Heart left ventricle (tissue), 16 donors: Measurements from ENCODE around the gene ACOT6. TPM values are rescaled to one million over a fixed set of nuclear protein-coding genes. Genes with fewer than 3 reads are reported as not detected.
A peak's percentile ranks its signal among the peaks of the same experiment; 100 is the strongest.

Experiments
- ATAC-seq, 4 donors: fragments of 200-7000 bp; cut with Tn5 transposase; one replicate each; pipeline ENCODE4 v1.9.1; 2020 to 2022; ENCODE audit warnings: moderate library complexity in 4 of 4, mild to moderate bottlenecking in 3 of 4, moderate number of reproducible peaks in 1 of 4
- DNase-seq, 5 donors: peaks; one replicate each; pipeline ENCODE4 v3.0.0-alpha.2; 2020
- H3K27ac ChIP-seq, 12 donors: fragments of 200-600 bp; sonication (generic) in 4 of 12; one replicate each; pipeline versions ENCODE4 v1.5.0 to v1.8.0; 2016 to 2022; ENCODE audit warnings: mild to moderate bottlenecking in 2 of 12
- H3K27me3 ChIP-seq, 9 donors: fragments of 200-600 bp; sonication (generic) in 2 of 9; one replicate each; pipeline versions ENCODE4 v1.5.1 to v1.8.0; 2016 to 2022; ENCODE audit warnings: mild to moderate bottlenecking in 3 of 9
- H3K36me3 ChIP-seq, 9 donors: fragments of 200-600 bp; sonication (generic) in 2 of 9; one replicate each; pipeline versions ENCODE4 v1.5.0 to v1.8.0; 2018 to 2022; ENCODE audit warnings: mild to moderate bottlenecking in 2 of 9
- H3K4me1 ChIP-seq, 12 donors: fragments of 200-600 bp; sonication (generic) in 4 of 12; one replicate each; pipeline versions ENCODE4 v1.5.0 to v1.8.0; 2016 to 2022; ENCODE audit warnings: mild to moderate bottlenecking in 3 of 12
- H3K4me3 ChIP-seq, 12 donors: fragments of 200-600 bp; sonication (generic) in 4 of 12; one replicate each; pipeline versions ENCODE4 v1.5.0 to v1.8.0; 2017 to 2022; ENCODE audit warnings: mild to moderate bottlenecking in 9 of 12, moderate library complexity in 4 of 12
- H3K9me3 ChIP-seq, 12 donors: fragments of 200-600 bp; sonication (generic) in 4 of 12; one replicate each; pipeline versions ENCODE4 v1.5.0 to v1.8.0; 2016 to 2022; ENCODE audit warnings: mild to moderate bottlenecking in 1 of 12
- POLR2A ChIP-seq, 2 donors: fragments of 450-650 bp; IDR thresholded peaks; one replicate each; pipeline ENCODE4 v1.6.1; 2017; ENCODE audit warnings: antibody characterized with exemption in 2 of 2, mild to moderate bottlenecking in 2 of 2, moderate library complexity in 2 of 2
- WGBS, 4 donors: extraction: QIAGEN DNeasy Blood & Tissue Kit in 2 of 4; methylation state at CpG; one replicate each; pipeline versions ENCODE4 v1.1.5 to v1.1.7; 2013 to 2018; 5-methylcytosine and 5-hydroxymethylcytosine counted together
- intact Hi-C, 10 donors: fragments of 100-400 bp; cut with DNase I; formaldehyde crosslinking; loops; one replicate each; pipeline versions ENCODE4 v1.11.1 to v1.14.2; 2022
- polyA plus RNA-seq, 2 donors: library from polyadenylated mRNA; stranded (reverse); fragments of 200-250 nt; gene quantifications; one replicate each; pipeline ENCODE4 v1.2.3, GENCODE V29; 2013
- total RNA-seq, 9 donors: library from RNA; depleted of rRNA in 2 of 9; stranded (reverse); fragments of >200 nt in 2 of 9; fragmentation: NEBNext Ultra II Directional in 3 of 9; extraction: Animal tissue kit (Norgen Biotek cat#: 25700) in 3 of 9; gene quantifications; one replicate each; pipeline versions ENCODE4 v1.1.0 to v1.2.4, GENCODE V29; 2016 to 2023
- TF ChIP-seq, protein P1 (sequence below), 12 donors: fragments of 200-600 bp; sonication (generic) in 4 of 12; IDR thresholded peaks; one replicate each; pipeline versions ENCODE4 v1.5.0 to v1.8.0; 2018 to 2022; ENCODE audit warnings: antibody characterized with exemption in 12 of 12, mild to moderate bottlenecking in 5 of 12
- donor health status: ischemic (EF 13 %, LVEDD 7.1; RV severe dilation, severe dysfunction).
- donor health status: healthy with polysubstance abuse.
- donor health status: DM: no; HTN: yes; CAD: no.
- donor health status: DM: no; HTN: no; CAD: no.
- donor health status: ischemic (EF 25% LVEDD 6.9; RV normal size, moderate dysfunction).
- donor health status: ischemic (EF 25% LVEDD 5.7; RV mildly dilated, moderate dysfunction).
- donor health status: healthy.
- donor health status: DM: yes; HTN: yes; CAD: no.
- donor health status: ischemic (EF 35%, LVEDD 5.7; RV mildly dilated, moderate dysfunction).
- donor health status: nonischemic (EF 11% LVEDD 7.7; RV severe dilation, severe dysfunction).
- donor health status: DM: yes; HTN: yes; CAD: no.
- donor health status: PGD.
- donor health status: ischemic (EF 29% LVEDD 5.4; RV normal size, mild dysfunction).
- donor health status: nonischemic (EF 23%, LVEDD 6.1; RV moderate dilation, normal function).

The ACOT6 gene
- total and polyA plus RNA-seq, 11 donors: 0.36 TPM; not detected in 10

- Histone ChIP-seq H3K27ac (no peak overlapping the region), H3K36me3 (no peaks in the 10 kb centered on the region), H3K27me3 (peaks cover 0 to 5% (median 0%) of the 10 kb centered on the region in 9 donors), H3K9me3 (peaks cover 0 to 8% (median 0%) of the 10 kb centered on the region in 12 donors), H3K4me3 (no peak overlapping the region), H3K4me1 (peaks cover 0 to 8% (median 0%) of the 10 kb centered on the region in 12 donors)
- TF ChIP-seq POLR2A (IDR thresholded peaks at IDR 0.05): no peak
- TF ChIP-seq, protein P1, sequence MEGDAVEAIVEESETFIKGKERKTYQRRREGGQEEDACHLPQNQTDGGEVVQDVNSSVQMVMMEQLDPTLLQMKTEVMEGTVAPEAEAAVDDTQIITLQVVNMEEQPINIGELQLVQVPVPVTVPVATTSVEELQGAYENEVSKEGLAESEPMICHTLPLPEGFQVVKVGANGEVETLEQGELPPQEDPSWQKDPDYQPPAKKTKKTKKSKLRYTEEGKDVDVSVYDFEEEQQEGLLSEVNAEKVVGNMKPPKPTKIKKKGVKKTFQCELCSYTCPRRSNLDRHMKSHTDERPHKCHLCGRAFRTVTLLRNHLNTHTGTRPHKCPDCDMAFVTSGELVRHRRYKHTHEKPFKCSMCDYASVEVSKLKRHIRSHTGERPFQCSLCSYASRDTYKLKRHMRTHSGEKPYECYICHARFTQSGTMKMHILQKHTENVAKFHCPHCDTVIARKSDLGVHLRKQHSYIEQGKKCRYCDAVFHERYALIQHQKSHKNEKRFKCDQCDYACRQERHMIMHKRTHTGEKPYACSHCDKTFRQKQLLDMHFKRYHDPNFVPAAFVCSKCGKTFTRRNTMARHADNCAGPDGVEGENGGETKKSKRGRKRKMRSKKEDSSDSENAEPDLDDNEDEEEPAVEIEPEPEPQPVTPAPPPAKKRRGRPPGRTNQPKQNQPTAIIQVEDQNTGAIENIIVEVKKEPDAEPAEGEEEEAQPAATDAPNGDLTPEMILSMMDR (IDR thresholded peaks at IDR 0.05): no peak
- ATAC-seq: no peak
- intact Hi-C loops: no loop called here
- no peak for DNase-seq
- WGBS, 4 donors: 15 to 45% (median 27%) methylated on average over 2 of the region's 2 CpGs
These were observed 1.6 kb upstream of the ACOT6 start for GRCh38 chr14:73610687-73611086.

DNA sequence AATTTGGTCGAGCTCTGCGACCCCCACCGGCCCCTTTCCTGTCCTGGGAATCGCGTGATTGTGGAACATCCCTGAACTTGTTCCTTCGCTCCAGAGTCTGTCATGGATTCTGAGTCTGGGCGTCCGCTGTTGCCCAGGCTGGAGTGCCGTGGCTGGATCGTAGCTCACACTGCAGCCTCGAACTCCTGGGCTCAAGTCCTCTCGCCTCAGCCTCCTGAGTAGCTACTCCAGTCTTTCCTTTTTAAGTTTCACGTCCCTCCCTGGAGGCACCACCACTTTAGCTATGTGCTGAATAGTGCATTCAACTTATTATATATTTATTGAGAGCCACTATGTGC lies 698 bp downstream of the ACOT6 start:
- intact Hi-C loops: no loop called here
- WGBS, 4 donors: 6 to 7% (median 7%) methylated on average over 11 to 13 of the region's 13 CpGs
- no peak for TF ChIP-seq POLR2A (IDR thresholded peaks at IDR 0.05)
- TF ChIP-seq, protein P1 (IDR thresholded peaks at IDR 0.05): no peak
- H3K9me3 ChIP-seq: peaks cover 0 to 8% (median 0%) of the 10 kb centered on the region in 12 donors
- ATAC-seq (peak in 1 of 4 donors; percentile 44), DNase-seq (no peak)
- peaks cover 0 to 8% (median 0%) of the 10 kb centered on the region in 12 donors for H3K4me1 ChIP-seq
- no peaks in the 10 kb centered on the region for H3K36me3 ChIP-seq
- peak overlapping the region; percentile 63 to 87 (median 80) for H3K27ac ChIP-seq
- H3K4me3 ChIP-seq: peak overlapping the region; percentile 37 to 82 (median 68)
- peaks cover 0 to 5% (median 0%) of the 10 kb centered on the region in 9 donors for H3K27me3 ChIP-seq

- Histone ChIP-seq H3K9me3 (peaks cover 0 to 8% (median 0%) of the 10 kb centered on the region in 12 donors), H3K4me1 (peaks cover 0 to 8% (median 0%) of the 10 kb centered on the region in 12 donors), H3K36me3 (no peaks in the 10 kb centered on the region), H3K27ac (peak overlapping the region in 3 of 12 donors; percentile 66 to 87 (median 87)), H3K4me3 (peak overlapping the region in 6 of 12 donors; percentile 60 to 75 (median 67)), H3K27me3 (peaks cover 0 to 5% (median 0%) of the 10 kb centered on the region in 9 donors)
- no peak for DNase-seq
- intact Hi-C loops: no loop called here
- no peak for TF ChIP-seq POLR2A (IDR thresholded peaks at IDR 0.05)
- TF ChIP-seq, protein P1 (IDR thresholded peaks at IDR 0.05): no peak
- WGBS, 4 donors: 88 to 100% (median 95%) methylated on average over 3 of the region's 3 CpGs
- no peak for ATAC-seq
These were observed 1.2 kb downstream of the ACOT6 start for GRCh38 chr14:73613419-73613963.

DNA sequence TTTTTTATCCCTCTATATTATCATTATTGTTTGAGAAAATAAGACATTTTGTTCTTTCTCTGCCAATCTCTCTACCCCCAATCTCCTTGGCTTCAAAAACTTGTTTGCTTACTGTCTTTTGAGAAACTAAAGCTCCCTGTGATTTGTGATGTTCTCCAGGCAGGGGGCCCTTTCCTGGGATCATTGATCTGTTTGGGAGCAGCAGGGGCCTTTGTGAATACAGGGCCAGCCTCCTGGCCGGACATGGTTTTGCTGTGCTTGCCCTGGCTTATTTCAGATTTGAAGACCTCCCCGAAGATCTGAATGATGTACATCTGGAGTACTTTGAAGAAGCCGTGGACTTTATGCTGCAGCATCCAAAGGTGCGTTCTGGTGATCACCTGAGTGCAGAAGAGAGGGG lies 4.5 kb downstream of the ACOT6 start:
- intact Hi-C loops: no loop called here
- no peaks in the 10 kb centered on the region for H3K36me3 ChIP-seq
- peaks cover 0 to 5% (median 0%) of the 10 kb centered on the region in 9 donors for H3K27me3 ChIP-seq
- peaks cover 0 to 8% (median 0%) of the 10 kb centered on the region in 12 donors for H3K4me1 ChIP-seq
- no peaks in the 10 kb centered on the region for H3K9me3 ChIP-seq
- WGBS, 4 donors: 75 to 85% (median 79%) methylated on average over 4 of the region's 4 CpGs
- TF ChIP-seq, protein P1 (IDR thresholded peaks at IDR 0.05): no peak
- TF ChIP-seq POLR2A (IDR thresholded peaks at IDR 0.05): no peak
- H3K4me3 ChIP-seq: no peak overlapping the region
- ATAC-seq (no peak), DNase-seq (no peak)
- no peak overlapping the region for H3K27ac ChIP-seq
